GM19238 (cell line): Measurements from ENCODE around the gene FOXK2.
"Not testable (repeated sequence)": the region's sequence is repeated elsewhere in the genome, so short reads cannot be mapped to it uniquely, and the experiment has no call there.

Experiments used
- DNase-seq: peaks from one replicate; pipeline ENCODE4 v3.0.0; 2011; ENCODE audit warnings: low spot score; ENCODE audit not compliant: insufficient read length

FOXK2 gene

GRCh38 chr17:82563745-82564144 is 44.2 kb downstream of the FOXK2 start:
- not testable (repeated sequence) for DNase-seq

GRCh38 chr17:82564241-82564640 is 44.7 kb downstream of the FOXK2 start:
- DNase-seq: no peak

GRCh38 chr17:82565551-82565950 is 46.0 kb downstream of the FOXK2 start:
- no peak for DNase-seq

GRCh38 chr17:82566129-82566960 is 46.8 kb downstream of the FOXK2 start:
- no peak for DNase-seq

GRCh38 chr17:82567286-82567685 is 47.8 kb downstream of the FOXK2 start:
- DNase-seq: no peak

- DNase-seq: no peak
Observed at GRCh38 chr17:82568997-82569393, 49.5 kb downstream of the FOXK2 start.

- DNase-seq: no peak
Observed at GRCh38 chr17:82569621-82570020, 50.1 kb downstream of the FOXK2 start.

GRCh38 chr17:82570277-82570676 is 50.7 kb downstream of the FOXK2 start:
- DNase-seq: no peak

- no peak for DNase-seq
Observed at GRCh38 chr17:82571855-82572254, 52.3 kb downstream of the FOXK2 start.

GRCh38 chr17:82574041-82574440 is 54.5 kb downstream of the FOXK2 start:
- no peak for DNase-seq

- DNase-seq: not testable (repeated sequence)
Observed at GRCh38 chr17:82575581-82576221, 56.2 kb downstream of the FOXK2 start.

- no peak for DNase-seq
Observed at GRCh38 chr17:82577300-82577699, 57.8 kb downstream of the FOXK2 start.

- not testable (repeated sequence) for DNase-seq
Observed at GRCh38 chr17:82579969-82580368, 60.4 kb downstream of the FOXK2 start.

GRCh38 chr17:82582213-82582612 is 62.7 kb downstream of the FOXK2 start:
- no peak for DNase-seq

- no peak for DNase-seq
Observed at GRCh38 chr17:82582709-82583108, 63.2 kb downstream of the FOXK2 start.

GRCh38 chr17:82583720-82584234 is 64.2 kb downstream of the FOXK2 start:
- DNase-seq: no peak

- not testable (repeated sequence) for DNase-seq
Observed at GRCh38 chr17:82585935-82586575, 66.5 kb downstream of the FOXK2 start.

- no peak for DNase-seq
Observed at GRCh38 chr17:82586576-82587233, 67.2 kb downstream of the FOXK2 start.

GRCh38 chr17:82587234-82588086 is 67.9 kb downstream of the FOXK2 start:
- no peak for DNase-seq
